Measurements from ENCODE around the gene TOMM5.
A peak's percentile ranks its signal among the peaks of the same experiment; 100 is the strongest.
"Not testable (repeated sequence)": the region's sequence is repeated elsewhere in the genome, so short reads cannot be mapped to it uniquely, and the experiment has no call there.

The TOMM5 gene

GRCh38 chr9:37604296-37604695 is 11.9 kb upstream of the TOMM5 start:
- no peak overlapping the region for H3K9ac ChIP-seq (ENCODE audit: insufficient read length)
- H3K9me3 ChIP-seq (ENCODE audit: low read depth, low read length), result no peaks in the 10 kb centered on the region
- no peak for DNase-seq (ENCODE audit: low read depth, low spot score)
- no peak for TF ChIP-seq FOXP2 (optimal IDR thresholded peaks at IDR 0.05; ENCODE audit: control extremely low read depth, extremely low read length, insufficient read depth)
- TF ChIP-seq POLR2AphosphoS5 (IDR thresholded peaks at IDR 0.05; ENCODE audit: borderline replicate concordance, low read depth, low read length), result no peak
- no peak for TF ChIP-seq EZH2 (IDR thresholded peaks at IDR 0.05)
- no peak overlapping the region for H3K27ac ChIP-seq
- no peaks in the 10 kb centered on the region for H3K36me3 ChIP-seq (ENCODE audit: insufficient read depth, low read length)
- H3K4me3 ChIP-seq, result no peak overlapping the region

GRCh38 chr9:37602817-37603216 is 10.4 kb upstream of the TOMM5 start:
- TF ChIP-seq POLR2AphosphoS5 (IDR thresholded peaks at IDR 0.05; ENCODE audit: borderline replicate concordance, low read depth, low read length), result no peak
- Histone ChIP-seq H3K9me3 (ENCODE audit: low read depth, low read length) (no peaks in the 10 kb centered on the region), H3K36me3 (ENCODE audit: insufficient read depth, low read length) (no peaks in the 10 kb centered on the region), H3K9ac (ENCODE audit: insufficient read length) (no peak overlapping the region), H3K27ac (no peak overlapping the region), H3K4me3 (no peak overlapping the region)
- no peak for DNase-seq (ENCODE audit: low read depth, low spot score)

- not testable (repeated sequence) for H3K36me3 ChIP-seq (ENCODE audit: insufficient read depth, low read length); H3K9me3 ChIP-seq (ENCODE audit: low read depth, low read length); H3K9ac ChIP-seq (ENCODE audit: insufficient read length); H3K27ac ChIP-seq; DNase-seq (ENCODE audit: low read depth, low spot score); H3K4me3 ChIP-seq
These were observed 9.7 kb upstream of the TOMM5 start for GRCh38 chr9:37602061-37602460.

GRCh38 chr9:37596504-37596903 is 4.1 kb upstream of the TOMM5 start:
- TF ChIP-seq FOXP2 (optimal IDR thresholded peaks at IDR 0.05; ENCODE audit: control extremely low read depth, extremely low read length, insufficient read depth) (no peak), EZH2 (IDR thresholded peaks at IDR 0.05) (no peak), POLR2AphosphoS5 (IDR thresholded peaks at IDR 0.05; ENCODE audit: borderline replicate concordance, low read depth, low read length) (no peak)
- Histone ChIP-seq H3K9me3 (ENCODE audit: low read depth, low read length) (no peaks in the 10 kb centered on the region), H3K9ac (ENCODE audit: insufficient read length) (no peak overlapping the region), H3K27ac (no peak overlapping the region), H3K36me3 (ENCODE audit: insufficient read depth, low read length) (no peaks in the 10 kb centered on the region), H3K4me3 (no peak overlapping the region)
- no peak for DNase-seq (ENCODE audit: low read depth, low spot score)

DNA sequence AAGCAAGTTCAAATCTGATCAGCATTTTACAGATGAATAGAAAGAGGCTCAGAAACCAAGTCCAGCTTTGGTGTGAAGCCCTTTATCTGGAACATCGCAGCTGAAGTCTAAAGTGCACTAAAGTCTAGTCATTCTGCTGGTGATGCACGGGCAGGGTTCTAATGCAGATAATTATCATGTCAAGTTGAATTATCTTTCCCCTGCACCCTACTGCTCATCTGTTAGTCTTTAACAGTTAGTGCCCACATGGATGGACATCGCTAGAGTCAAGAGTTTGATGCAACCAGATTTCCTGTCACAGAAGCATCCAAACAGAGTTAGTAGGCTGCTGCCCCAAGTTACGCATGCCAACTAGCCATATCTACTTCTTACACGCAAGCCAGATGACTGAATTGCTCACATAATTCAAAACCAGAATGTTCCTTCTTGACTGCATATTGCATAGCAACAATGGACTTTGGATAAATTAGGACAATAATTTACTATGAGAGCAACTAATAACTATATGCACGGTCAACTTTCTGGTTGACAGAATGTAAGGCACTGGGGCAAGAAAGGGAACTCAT is 1.6 kb upstream of the TOMM5 start:
- peaks cover 12% of the 10 kb centered on the region for H3K36me3 ChIP-seq (ENCODE audit: insufficient read depth, low read length)
- H3K9ac ChIP-seq (ENCODE audit: insufficient read length), result no peak overlapping the region
- peak overlapping the region; percentile 35 for H3K4me3 ChIP-seq
- no peak for TF ChIP-seq FOXP2 (optimal IDR thresholded peaks at IDR 0.05; ENCODE audit: control extremely low read depth, extremely low read length, insufficient read depth)
- no peak for TF ChIP-seq EZH2 (IDR thresholded peaks at IDR 0.05)
- TF ChIP-seq POLR2AphosphoS5 (IDR thresholded peaks at IDR 0.05; ENCODE audit: borderline replicate concordance, low read depth, low read length), result no peak
- H3K27ac ChIP-seq, result no peak overlapping the region
- H3K9me3 ChIP-seq (ENCODE audit: low read depth, low read length), result no peaks in the 10 kb centered on the region
- DNase-seq (ENCODE audit: low read depth, low spot score), result no peak

GRCh38 chr9:37587521-37587920 is 4.9 kb downstream of the TOMM5 start:
- DNase-seq (ENCODE audit: low read depth, low spot score), result no peak
- TF ChIP-seq FOXP2 (optimal IDR thresholded peaks at IDR 0.05; ENCODE audit: control extremely low read depth, extremely low read length, insufficient read depth) (no peak), EZH2 (IDR thresholded peaks at IDR 0.05) (no peak), POLR2AphosphoS5 (IDR thresholded peaks at IDR 0.05; ENCODE audit: borderline replicate concordance, low read depth, low read length) (no peak)

GRCh38 chr9:37583522-37584121 is 8.8 kb downstream of the TOMM5 start:
- no peak overlapping the region for H3K4me3 ChIP-seq
- no peaks in the 10 kb centered on the region for H3K9me3 ChIP-seq (ENCODE audit: low read depth, low read length)
- peaks cover 88% of the 10 kb centered on the region for H3K36me3 ChIP-seq (ENCODE audit: insufficient read depth, low read length)
- peak overlapping the region; percentile 6 for H3K27ac ChIP-seq
- H3K9ac ChIP-seq (ENCODE audit: insufficient read length), result no peak overlapping the region
- no peak for DNase-seq (ENCODE audit: low read depth, low spot score)
- TF ChIP-seq EZH2 (IDR thresholded peaks at IDR 0.05), result no peak
- TF ChIP-seq POLR2AphosphoS5 (IDR thresholded peaks at IDR 0.05; ENCODE audit: borderline replicate concordance, low read depth, low read length), result no peak
- no peak for TF ChIP-seq FOXP2 (optimal IDR thresholded peaks at IDR 0.05; ENCODE audit: control extremely low read depth, extremely low read length, insufficient read depth)

More at GRCh38 chr9:37587521-37587920, 4.9 kb downstream of the TOMM5 start:
- Histone ChIP-seq H3K9me3 (ENCODE audit: low read depth, low read length) (no peaks in the 10 kb centered on the region), H3K4me3 (no peak overlapping the region), H3K9ac (ENCODE audit: insufficient read length) (no peak overlapping the region), H3K36me3 (ENCODE audit: insufficient read depth, low read length) (peaks cover 76% of the 10 kb centered on the region), H3K27ac (no peak overlapping the region)

- H3K36me3 ChIP-seq (ENCODE audit: insufficient read depth, low read length), result peaks cover 82% of the 10 kb centered on the region
- TF ChIP-seq EZH2 (IDR thresholded peaks at IDR 0.05) (no peak), POLR2AphosphoS5 (IDR thresholded peaks at IDR 0.05; ENCODE audit: borderline replicate concordance, low read depth, low read length) (no peak), FOXP2 (optimal IDR thresholded peaks at IDR 0.05; ENCODE audit: control extremely low read depth, extremely low read length, insufficient read depth) (no peak)
- no peaks in the 10 kb centered on the region for H3K9me3 ChIP-seq (ENCODE audit: low read depth, low read length)
- H3K27ac ChIP-seq, result no peak overlapping the region
- H3K4me3 ChIP-seq, result no peak overlapping the region
- H3K9ac ChIP-seq (ENCODE audit: insufficient read length), result no peak overlapping the region
- no peak for DNase-seq (ENCODE audit: low read depth, low spot score)
These were observed 9.7 kb downstream of the TOMM5 start for GRCh38 chr9:37582548-37583157.
